Erythroblast (primary cell): ENCODE data around the gene CHMP5.

ENCODE experiments used
- GATA1 ChIP-seq: IDR thresholded peaks from 2 replicates; pipeline ENCODE4 v1.6.1; 2011; ENCODE audit warnings: low read depth, mild to moderate bottlenecking, control low read depth, low read length, moderate library complexity
- POLR2A ChIP-seq: IDR thresholded peaks from 2 replicates; pipeline ENCODE4 v1.6.1; 2011; ENCODE audit warnings: mild to moderate bottlenecking, low read length

DNA sequence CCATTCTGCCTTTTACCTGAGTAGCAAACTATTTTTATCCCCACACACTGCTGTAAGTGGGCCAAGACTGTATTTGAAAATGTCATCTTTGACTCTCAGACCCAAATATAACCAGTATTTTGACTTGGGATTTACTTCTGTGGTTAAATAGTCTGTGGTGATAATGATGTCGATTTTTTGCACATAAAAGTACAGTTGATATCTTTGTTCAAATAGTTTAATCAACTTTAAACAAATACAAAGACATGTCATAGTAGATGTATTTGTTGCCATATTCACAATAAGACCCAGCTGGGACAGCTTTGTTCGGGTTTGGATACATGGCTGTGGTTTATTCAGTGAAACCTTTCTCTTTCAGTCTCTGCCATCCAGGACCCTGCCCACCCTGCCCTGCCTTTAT lies 45.9 kb downstream of the CHMP5 start:
- TF ChIP-seq POLR2A (no peak), GATA1 (no peak)
